HG02623 (cell line): ENCODE results near the gene RGL4.

Experiments
- ATAC-seq: cut with Tn5 transposase; IDR thresholded peaks from one replicate; pipeline ENCODE4 v1.9.1; 2021; ENCODE audit warnings: moderate library complexity; ENCODE audit not compliant: unreplicated experiment

RGL4 gene

DNA sequence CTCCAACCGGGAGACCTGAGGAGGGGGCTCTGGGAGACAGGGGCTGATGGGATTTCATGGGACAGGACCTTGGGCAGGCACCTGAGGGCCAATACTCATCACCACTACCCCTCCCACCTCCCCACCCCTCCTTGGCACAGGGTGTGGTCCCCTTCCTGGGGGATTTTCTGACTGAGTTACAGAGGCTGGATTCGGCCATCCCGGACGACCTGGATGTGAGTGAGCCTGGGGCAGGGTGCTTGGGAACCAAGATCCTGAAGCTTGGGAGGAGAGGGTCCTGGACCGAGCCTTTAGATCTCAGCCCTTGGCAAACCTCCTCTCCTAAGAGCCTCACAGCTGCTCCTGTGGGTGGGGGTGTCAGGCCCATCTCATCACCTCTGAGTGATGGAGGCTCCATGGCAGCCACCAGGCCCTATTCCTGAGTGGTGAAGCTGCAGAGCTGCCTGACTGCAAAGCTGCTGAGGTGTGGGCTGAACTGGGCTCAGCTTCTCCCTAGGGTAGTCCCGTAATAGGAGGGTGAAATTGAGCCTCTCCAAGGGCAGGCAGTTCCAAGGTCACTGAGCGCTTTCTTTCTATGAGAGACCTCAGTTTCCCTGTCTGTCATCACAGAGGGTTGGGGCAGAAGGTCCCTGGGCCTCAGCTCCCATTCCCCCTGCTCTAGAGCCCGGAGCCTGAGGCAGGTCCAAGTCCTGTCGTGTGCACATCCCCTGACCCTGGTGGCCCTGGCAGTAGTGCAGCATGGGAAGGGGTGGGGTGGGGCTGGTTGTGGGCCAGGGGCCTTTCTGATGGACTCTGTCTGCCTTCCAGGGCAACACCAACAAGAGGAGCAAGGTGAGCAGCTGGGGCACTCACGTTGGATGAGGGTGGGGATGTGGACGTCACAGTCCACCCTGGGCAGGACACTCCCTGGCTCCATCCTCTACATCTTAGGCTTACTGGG lies 6.5 kb downstream of the RGL4 start:
- ATAC-seq: no peak

DNA sequence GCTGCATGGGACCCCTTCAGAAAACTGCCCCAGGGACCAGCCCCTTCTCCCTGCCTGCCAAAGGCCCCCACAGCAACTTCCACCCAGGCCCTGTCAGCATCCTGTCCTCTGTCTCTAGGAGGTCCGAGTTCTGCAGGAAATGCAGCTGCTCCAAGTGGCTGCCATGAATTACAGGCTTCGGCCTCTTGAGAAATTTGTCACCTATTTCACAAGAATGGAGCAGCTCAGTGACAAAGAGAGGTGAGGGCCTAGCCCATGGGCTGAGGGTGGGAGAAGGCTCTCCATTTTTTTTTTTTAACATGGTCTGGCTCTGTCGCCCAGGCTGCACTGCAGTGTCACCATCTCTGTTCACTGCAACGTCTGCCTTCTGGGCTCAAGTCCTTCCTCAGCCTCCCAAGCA lies 7.3 kb downstream of the RGL4 start:
- no peak for ATAC-seq

DNA sequence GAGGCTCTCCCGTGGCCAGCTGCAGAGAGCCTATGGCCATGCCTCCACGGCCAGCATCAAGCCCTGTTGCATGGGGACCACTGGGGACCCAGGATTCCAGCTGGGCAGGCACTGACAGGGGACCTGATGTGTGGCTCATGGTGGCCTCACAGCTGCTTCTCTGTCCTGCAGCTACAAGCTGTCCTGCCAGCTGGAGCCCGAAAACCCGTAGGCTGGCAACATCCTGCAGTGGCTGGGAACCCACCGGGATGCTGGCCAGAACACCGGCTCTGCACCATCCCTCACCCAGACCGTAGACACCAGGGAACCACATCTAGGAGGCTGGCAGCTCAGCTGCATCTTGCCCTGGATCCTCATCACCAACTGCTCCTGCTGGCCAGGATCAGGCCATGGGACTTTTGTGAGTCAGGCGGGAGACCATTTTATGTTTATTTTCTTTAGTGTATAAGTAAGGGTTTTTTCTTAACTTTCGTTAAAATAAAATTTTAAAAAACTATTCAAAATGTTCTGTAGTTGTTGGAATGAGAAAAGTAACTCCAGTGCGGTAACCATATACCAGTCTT lies 7.9 kb downstream of the RGL4 start:
- no peak for ATAC-seq

DNA sequence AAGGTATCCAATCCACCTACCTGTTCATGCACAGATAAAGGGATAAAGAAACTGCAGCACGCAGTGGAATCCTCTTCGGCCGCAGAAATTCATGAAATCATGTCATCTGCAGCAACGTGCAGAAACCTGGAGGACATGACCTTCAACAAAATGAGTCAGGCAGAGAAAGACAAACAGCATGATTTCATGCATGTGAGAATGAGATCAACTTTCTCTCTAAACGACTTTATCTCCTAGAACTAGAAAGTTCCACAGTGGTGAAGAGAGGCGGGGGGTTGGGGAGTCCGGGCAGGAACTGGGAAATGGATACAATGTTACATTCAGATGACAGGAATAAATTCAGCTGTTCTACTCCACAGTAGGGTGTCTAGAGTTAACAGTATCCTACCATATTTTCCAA lies 9.9 kb downstream of the RGL4 start:
- no peak for ATAC-seq

DNA sequence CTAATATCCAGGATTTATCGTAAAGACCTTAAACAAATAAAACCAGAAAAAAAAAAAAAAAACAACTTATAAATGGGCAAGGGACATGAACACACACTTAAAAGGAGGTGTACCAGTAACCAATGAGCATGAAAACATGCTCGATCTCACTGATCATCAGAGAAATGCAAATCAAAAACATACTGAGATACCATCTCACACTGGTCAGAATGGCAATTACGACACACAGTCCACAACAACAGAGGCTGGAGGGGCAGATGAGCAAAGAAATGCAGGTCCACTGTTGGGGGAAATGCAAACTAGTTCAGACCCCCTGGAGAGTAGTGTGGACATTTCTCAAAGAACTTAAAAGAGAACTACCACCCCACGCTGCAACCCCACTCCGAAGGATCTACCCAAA lies 13.2 kb downstream of the RGL4 start:
- ATAC-seq: no peak

DNA sequence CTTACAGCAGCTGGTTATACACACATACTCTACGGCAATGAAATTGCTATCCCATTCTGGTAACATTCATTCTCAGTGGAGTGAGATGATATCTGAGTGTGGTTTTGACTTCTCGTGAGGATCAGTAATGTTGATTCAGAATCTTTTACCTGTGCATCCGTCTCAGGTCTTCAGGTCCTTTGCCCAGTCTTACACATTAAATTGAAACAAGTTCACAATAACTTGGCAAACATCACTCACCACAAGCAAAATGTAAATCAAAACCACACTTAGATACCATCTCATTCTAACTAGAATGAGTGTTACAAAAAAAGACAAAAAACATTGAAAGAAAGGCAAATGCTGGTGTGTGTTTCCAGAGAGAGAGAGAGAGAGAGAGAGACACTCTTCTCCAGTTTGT lies 14.0 kb downstream of the RGL4 start:
- ATAC-seq: no peak

DNA sequence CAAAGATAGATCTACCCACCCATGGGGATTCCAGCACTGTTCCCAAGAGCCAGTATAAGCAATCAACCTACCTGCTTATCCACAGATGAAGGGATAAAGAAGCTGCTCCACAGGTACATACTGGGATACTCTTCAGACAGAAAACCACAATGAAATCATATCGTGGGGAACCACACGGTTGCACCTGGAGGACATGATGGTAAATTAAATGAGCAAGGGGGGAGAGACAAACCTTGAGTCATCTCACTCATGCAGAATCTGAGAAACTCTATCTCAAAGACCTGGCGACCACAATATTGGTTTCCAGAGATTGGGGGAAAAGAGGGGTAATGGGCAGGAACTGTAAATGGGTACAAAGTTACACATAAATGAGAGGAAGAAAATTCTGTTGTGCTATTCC lies 14.5 kb downstream of the RGL4 start:
- no peak for ATAC-seq

DNA sequence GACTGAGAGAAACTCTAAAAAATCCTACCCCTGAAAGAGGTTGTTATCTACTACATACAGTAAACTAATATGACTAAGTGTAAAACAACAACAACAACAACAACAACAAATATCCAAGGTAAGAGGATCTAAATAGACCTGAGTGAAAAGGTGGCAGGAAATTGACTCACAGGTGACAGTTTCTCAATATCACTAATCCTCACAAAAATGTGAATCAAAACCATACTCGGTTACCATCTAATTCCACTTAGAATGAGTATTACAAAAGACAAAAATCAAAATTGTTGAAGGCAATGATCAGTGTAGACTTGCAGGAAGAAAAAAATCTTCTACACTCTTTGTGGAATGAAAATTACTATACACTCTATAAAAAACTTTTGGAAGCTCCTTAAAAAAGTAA lies 17.5 kb downstream of the RGL4 start:
- no peak for ATAC-seq

DNA sequence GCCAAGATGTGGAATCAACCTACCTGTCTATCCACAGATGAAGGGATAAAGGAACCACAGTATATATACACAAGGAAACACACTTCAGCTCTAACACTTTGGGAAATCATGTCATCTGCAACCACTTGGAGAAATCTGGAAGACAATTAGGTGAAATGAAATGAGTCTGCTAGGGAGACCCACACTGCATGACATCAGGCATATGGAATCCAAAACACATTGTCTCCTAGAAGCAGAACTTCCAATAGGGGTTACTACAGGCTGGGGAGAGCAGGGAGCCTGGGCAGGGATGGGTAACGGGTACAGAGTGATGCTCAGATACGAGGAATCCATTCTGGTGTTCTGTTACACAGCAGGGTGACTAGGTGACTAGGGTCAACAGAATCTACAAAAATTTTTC lies 18.3 kb downstream of the RGL4 start:
- ATAC-seq: no peak

DNA sequence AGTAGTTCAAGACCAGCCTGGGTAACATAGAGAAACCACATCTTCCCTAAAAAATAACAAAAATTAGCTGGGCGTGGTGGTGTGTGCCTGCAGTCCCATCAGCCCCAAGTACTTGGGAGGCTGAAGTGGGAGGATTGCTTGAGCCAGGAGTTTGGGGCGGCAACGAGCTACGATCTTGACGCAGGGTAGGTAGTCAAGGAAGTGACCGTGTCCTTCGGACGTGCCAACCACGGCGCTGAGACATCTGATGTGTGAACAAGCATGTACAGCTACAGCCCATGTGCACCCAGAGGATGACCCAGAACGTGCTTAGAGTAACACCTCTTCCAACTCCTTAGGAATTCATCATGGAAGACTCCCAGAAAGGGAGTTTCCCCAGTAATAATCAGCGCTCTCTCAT lies 21.4 kb downstream of the RGL4 start:
- ATAC-seq: no peak

DNA sequence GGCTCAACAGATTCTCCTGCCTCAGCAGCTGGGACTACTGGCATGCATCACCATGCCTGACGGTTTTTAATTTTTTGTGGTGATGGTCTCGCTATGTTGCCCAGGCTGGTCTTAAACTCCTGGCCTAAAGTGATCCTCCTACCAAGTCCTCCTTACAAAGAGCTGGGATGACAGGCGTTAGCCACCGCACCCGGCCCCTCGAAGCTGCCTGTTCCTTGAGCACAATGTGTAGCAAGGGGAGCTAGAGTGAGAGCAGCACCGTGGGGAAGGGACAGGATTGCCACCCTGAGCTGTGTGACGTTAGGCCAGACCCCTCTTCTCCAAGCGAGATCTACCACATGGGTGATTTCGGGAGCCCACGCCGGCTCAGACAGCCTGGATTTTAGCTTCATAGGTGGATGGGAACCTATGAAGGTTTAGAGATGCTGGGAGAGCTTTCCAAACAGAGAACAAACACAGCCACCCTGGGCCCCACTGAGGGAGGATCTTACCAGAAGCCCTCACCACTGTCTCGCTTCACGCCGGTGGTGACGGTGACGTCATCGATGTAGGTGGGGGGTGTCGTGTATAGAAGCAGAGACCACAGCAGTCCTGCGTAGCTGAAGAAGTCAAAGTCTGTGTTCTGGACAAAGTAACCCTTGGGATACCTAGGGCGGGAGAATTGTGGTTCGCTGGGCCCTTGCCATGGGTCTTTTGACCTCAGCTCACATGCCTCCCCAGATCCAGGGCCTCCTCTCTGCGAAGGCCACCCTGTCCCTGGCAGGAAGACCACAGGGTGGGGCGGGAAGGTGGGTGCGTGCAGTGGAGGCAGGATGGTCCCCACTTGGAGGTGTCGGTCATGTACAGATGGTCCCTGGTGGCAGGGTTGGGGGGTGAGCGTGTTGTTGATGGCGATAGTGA lies 23.1 kb downstream of the RGL4 start:
- ATAC-seq: no peak

DNA sequence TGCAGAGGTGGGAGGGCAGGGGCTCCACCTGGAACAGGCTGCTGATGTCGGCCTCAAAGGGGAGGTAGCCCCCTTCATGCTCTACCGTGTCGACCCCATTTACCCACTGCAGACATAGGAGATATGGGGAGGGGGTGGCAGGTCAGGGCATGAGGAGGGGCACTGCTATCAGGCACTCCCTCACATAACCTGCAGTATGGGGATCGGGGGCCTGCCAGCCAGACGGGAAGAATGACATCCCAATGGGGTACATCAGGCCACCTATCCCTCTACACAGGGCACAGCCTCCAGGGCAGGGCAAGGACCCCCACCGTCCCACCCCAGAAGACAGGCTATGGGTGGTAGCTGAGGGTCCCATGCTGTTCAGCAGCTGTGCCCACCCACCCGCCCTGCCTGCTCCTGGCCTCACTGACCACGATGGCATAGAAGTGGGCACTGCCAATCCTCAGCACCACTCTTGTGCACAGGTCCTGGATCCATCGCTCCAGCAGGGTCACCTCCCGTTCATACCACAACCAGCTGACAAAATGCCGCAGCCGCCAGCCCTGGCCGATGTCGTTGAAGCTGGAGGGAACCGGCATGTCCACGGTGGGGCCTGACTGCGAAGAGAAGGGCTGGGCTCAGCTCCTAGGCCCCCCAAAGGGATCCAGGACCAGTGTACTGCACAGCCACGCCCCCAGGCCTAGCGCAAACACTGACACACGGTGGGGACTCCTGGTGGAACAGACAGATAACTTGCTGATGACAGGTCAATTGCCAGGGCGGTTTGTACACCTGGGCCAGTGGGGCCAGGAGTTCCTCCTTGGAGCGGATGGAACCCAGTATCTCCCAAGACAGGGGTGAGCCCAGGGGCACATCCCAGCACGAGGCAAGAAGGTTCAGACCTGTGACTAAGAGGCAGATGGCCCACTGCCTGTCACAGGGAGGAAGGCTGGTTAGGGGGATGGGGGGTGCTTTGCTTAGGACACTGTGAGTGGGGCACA lies 24.1 kb downstream of the RGL4 start:
- ATAC-seq: no peak

DNA sequence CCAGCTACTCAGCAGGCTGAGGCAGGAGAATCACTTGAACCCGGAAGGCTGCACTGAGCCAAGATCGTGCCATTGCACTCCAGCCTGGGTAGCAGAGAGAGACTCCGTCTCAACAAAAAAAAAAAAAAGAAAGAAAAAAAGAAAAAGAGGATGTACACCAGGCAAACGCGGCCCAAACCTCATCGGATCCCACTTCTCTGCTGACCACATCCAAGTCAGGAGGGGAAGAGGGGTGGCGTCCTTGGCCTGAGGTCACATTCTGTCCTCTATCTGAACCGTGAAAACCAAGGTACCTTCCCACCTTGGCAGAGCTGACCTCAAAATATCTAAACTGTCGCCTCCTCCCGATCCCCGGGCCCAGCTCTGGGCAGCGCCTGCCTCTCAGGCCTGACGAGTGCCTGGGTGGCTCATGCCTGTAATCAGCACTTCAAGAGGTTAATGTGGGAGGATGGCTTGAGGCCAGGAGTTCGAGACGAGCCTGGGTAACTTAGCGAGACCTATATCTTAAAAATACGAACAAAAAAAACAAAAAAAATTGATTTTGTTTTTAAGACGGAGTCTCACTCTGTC lies 25.1 kb downstream of the RGL4 start:
- ATAC-seq: no peak

DNA sequence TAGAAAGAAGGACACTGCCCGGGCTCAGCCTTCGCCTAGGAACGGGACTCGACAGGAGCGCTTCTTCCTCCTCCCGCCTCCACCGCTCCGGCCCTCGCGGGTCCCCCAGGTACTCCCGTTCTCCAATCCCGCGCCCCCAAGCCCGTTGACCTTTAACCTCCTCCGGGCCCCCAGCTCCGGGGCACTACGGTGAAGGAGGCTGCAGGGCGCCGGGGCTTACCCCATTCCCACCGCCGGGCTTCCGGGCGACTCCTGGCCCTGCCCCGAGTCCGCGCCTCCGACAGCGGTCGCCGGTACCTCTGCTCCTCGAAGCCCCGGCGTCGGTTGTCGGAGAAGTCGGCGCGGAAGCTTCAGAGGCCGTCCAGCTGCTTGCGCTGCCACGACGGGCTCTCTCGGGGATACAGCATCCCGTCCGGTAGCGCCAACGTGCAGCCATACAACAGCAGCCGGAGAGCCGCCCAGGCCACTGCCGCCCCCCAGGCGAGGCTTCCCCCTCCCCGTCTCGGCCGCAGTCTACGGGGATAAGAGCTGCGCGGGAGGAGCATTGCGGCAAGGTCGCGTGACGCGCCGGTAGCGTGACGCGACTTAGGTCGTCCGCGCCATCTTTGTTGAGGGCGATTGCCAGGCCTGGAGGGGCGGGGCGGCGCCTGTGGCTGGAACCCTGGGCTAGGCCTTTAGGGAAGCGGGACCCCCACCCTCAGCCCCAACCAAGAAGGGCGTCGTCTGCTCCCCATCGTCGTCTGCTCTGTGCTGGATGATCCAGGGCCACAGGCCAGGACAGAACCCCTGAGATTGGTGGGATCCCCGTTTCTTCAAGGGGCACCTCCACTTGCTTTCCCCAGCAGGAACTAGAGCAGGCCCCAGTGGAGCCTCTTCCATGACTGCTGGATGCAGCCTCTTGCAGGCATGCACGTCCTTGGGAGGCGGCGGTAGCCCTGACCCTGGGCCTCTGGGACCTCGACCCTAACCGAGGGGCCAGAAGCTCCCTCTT lies 26.3 kb downstream of the RGL4 start:
- ATAC-seq: peak; percentile 79

DNA sequence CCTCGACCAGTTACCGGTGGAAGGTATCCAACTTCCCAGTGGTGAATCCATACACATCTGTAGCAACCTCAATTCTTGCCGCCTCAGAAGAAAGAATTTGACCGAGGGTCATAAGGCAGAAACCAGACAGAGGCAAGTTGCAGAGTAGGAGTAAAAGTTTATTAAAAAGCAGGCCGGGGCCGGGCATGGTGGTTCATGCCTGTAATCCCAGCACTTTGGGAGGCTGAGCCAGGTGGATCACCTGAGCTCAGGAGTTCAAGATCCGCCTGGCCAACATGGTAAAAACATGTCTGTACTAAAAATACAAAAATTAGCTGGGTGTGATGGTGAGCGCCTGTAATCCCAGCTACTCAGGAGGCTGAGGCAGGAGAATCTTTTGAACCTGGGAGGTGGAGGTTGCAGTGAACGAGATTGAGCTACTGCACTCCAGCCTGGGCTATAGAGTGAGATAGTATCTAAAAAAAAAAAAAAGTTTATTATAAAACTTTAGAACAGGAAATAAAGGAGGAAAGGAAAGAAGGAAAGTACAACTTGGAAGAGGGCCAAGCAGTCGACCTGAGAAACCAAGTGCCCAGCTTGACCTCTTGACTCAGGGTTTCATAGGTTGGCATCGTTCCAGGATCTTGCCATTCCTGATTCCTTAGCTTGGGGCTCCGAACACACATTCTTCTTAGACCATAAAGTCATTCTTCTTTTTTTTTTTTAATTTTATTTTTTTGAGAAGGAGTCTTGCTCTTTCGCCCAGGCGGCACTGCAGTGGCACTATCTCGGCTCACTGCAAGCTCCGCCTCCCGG lies 27.8 kb downstream of the RGL4 start:
- ATAC-seq: no peak

DNA sequence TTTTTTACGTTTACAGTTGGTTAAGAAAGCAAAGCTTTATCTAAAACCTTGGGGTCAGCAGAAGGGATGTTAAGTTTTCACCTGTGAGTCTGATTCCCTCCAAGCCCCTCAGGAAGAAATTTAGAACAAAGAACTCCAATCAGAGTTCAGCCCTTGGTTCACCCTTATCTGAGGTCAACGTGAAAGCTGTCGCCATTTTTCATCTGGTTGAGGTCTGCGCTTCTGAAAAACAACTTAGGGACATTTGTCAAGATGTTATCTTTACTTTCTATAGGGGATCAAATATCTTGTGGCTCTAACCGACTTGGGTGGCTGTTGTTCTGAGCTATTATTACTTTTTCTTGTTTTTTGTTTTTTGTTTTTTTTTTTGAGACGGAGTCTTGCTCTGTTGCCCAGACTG lies 30.0 kb downstream of the RGL4 start:
- ATAC-seq: no peak

DNA sequence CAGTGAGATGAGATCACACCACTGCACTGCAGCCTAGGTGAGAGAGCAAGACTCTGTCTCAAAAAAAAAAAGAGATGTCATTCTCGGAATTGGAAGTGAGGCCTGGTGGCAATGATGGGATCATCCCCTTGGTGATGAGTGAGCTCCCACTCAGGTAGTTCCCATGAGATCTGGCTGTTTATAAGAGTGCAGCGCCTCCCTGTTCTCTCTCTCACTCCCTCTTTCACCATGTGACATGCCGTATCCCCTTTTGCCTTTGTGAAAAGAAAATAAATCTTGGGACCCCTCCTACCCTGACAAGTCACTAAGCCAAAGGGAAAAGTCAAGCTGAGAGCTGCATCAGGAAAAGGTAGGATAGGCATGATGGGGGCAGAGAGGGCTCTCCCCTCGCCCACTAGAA lies 31.3 kb downstream of the RGL4 start:
- no peak for ATAC-seq

DNA sequence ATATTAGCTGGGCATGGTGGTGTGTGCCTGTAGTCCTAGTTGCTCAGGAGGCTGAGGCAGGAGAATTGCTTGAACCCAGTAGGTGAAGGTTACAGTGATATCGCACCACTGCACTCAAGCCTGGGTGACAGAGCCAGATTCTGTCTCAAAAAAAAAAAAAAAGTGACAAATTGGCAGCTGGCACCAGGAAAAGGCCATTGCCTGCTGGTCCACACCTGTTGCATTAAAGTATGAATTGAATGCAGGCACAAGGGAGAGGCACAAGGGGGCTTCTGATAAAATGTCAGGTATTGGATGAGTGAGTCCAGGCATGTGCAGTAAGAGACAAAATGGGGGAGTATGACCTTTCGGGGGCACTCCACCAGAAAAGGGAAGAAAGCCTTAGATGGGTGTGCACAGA lies 31.9 kb downstream of the RGL4 start:
- ATAC-seq: no peak
